Activated CD8-positive, alpha-beta memory T cell treated with anti-CD3 and anti-CD28 coated beads for 36 hours (primary cell): ENCODE measurements around the gene B3GAT1. TPM values are rescaled to one million over a fixed set of nuclear protein-coding genes. Genes with fewer than 3 reads are reported as not detected.
"Not testable (repeated sequence)": the region's sequence is repeated elsewhere in the genome, so short reads cannot be mapped to it uniquely, and the experiment has no call there.

Experiments
- CTCF ChIA-PET: fragments of 350-600 bp; sonication (Branson Sonifier 250); formaldehyde crosslinking; loops from one replicate; lab custom pipeline; 2021; ENCODE audit warnings: antibody characterized with exemption; lab: Charles Lee
- POLR2A ChIA-PET: fragments of 350-600 bp; sonication (Branson Sonifier 250); formaldehyde crosslinking; loops from one replicate; lab custom pipeline; 2021; ENCODE audit warnings: antibody characterized with exemption; lab: Charles Lee
- total RNA-seq, 2 experiments: library from RNA; stranded (reverse); gene quantifications; one replicate each; pipeline ENCODE4 v1.2.3, GENCODE V29; 2021

Gene B3GAT1
- total RNA-seq, 2 experiments from 2014 or later: 0.15 to 0.19 TPM

- POLR2A ChIA-PET, CTCF ChIA-PET: not testable (repeated sequence)
These were observed 32.4 kb upstream of the B3GAT1 start for GRCh38 chr11:134444160-134445108.

GRCh38 chr11:134443246-134443645 lies 31.2 kb upstream of the B3GAT1 start:
- ChIA-PET CTCF (no interaction called here), POLR2A (no interaction called here)

GRCh38 chr11:134442246-134442645 lies 30.2 kb upstream of the B3GAT1 start:
- CTCF ChIA-PET: no interaction called here
- POLR2A ChIA-PET: no interaction called here

GRCh38 chr11:134441706-134442105 lies 29.7 kb upstream of the B3GAT1 start:
- ChIA-PET POLR2A (no interaction called here), CTCF (no interaction called here)

GRCh38 chr11:134441281-134441680 lies 29.2 kb upstream of the B3GAT1 start:
- POLR2A ChIA-PET: no interaction called here
- CTCF ChIA-PET: no interaction called here

- ChIA-PET CTCF (no interaction called here), POLR2A (no interaction called here)
These were observed 28.8 kb upstream of the B3GAT1 start for GRCh38 chr11:134440851-134441250.

GRCh38 chr11:134438542-134439537 lies 26.8 kb upstream of the B3GAT1 start:
- CTCF ChIA-PET: interaction anchor here (1.4 kb wide), 1 partner anchor 11 kb away, joined by 3 read pairs; no protein-coding TSS in a partner anchor
- POLR2A ChIA-PET: no interaction called here

GRCh38 chr11:134437821-134438220 lies 25.8 kb upstream of the B3GAT1 start:
- ChIA-PET POLR2A (no interaction called here), CTCF (no interaction called here)

GRCh38 chr11:134436781-134437180 lies 24.7 kb upstream of the B3GAT1 start:
- ChIA-PET CTCF (interaction anchor here (0.6 kb wide), 1 partner anchor 173 kb away, joined by 3 read pairs; no protein-coding TSS in a partner anchor), POLR2A (no interaction called here)

GRCh38 chr11:134433806-134434205 lies 21.8 kb upstream of the B3GAT1 start:
- POLR2A ChIA-PET: no interaction called here
- CTCF ChIA-PET: no interaction called here

GRCh38 chr11:134433251-134433650 lies 21.2 kb upstream of the B3GAT1 start:
- ChIA-PET CTCF (interaction anchor here (0.8 kb wide), 1 partner anchor 157 kb away, joined by 3 read pairs; the partner anchor contains the start of gene GLB1L3), POLR2A (no interaction called here)

GRCh38 chr11:134432776-134433175 lies 20.7 kb upstream of the B3GAT1 start:
- ChIA-PET POLR2A (no interaction called here), CTCF (interaction anchor here (0.8 kb wide), 1 partner anchor 157 kb away, joined by 3 read pairs; the partner anchor contains the start of gene GLB1L3)

- POLR2A ChIA-PET: no interaction called here
- CTCF ChIA-PET: no interaction called here
These were observed 17.1 kb upstream of the B3GAT1 start for GRCh38 chr11:134429106-134429505.

GRCh38 chr11:134425816-134426536 lies 13.9 kb upstream of the B3GAT1 start:
- CTCF ChIA-PET: no interaction called here
- POLR2A ChIA-PET: no interaction called here

- POLR2A ChIA-PET: no interaction called here
- CTCF ChIA-PET: interaction anchor here (1.0 kb wide), 1 partner anchor 12 kb away, joined by 3 read pairs; no protein-coding TSS in a partner anchor
These were observed 13.4 kb upstream of the B3GAT1 start for GRCh38 chr11:134425413-134425812.

GRCh38 chr11:134423106-134423505 lies 11.1 kb upstream of the B3GAT1 start:
- POLR2A ChIA-PET: no interaction called here
- CTCF ChIA-PET: no interaction called here

GRCh38 chr11:134417871-134418840 lies 6.1 kb upstream of the B3GAT1 start:
- ChIA-PET CTCF (no interaction called here), POLR2A (no interaction called here)

- CTCF ChIA-PET: no interaction called here
These were observed 4.7 kb upstream of the B3GAT1 start for GRCh38 chr11:134416726-134417125.

More at GRCh38 chr11:134416726-134417125, 4.7 kb upstream of the B3GAT1 start:
- POLR2A ChIA-PET: no interaction called here
